ENCODE data around the gene AUTS2.

GRCh38 chr7:69568266-69568665 is 30.0 kb upstream of the AUTS2 start:
- TF ChIP-seq FOXK2 (IDR thresholded peaks at IDR 0.05) (no peak), ZNF384 (IDR thresholded peaks at IDR 0.05) (no peak)
